CD4-positive, alpha-beta T cell treated with Interleukin-12 subunit alpha and Interleukin-12 subunit beta, for 1 hour (primary cell): ENCODE data around the gene MANF.

Experiments used
- DNase-seq: peaks from one replicate; pipeline ENCODE4 v3.0.0-alpha.2; 2020

MANF gene

DNA sequence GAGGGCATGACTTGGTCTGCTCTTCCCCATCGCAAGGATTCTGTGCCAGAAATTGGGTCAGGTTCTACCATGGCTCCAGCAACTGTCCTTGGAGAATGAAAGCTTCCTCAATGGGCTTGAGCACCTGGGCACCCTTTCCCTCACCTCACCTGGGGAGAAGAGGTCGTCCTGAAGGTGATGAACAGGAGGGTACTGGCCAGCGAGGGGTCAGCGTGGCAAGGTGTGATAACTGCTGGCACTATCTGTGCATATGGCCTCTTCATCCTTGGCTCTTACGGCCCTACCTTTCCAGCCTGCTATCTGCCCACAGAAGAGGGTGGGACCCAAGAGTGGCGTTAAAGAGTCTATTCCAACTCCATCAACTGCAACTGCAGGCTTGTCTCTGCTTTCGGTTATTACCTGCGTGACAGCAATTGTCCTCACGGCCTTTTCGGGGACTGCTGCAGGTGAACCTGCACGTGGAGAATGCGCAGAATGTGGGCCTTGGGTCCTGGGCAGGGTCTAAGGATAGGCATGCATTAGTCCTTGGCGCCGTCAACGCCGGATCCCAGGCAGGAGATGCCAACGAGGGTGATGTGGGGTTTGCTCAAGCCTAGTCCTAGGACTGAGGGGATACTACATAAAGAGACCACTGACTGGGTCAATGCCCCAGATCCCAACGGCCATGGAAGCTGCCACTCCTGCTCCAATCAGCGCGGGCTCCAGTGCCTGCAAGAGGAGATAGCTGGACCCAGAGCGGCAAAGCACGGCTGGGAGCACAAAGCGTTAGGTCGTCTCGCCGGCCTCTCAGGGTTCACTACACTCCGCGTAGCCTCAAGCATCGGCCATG is 5.4 kb downstream of the MANF start:
- DNase-seq, result no peak

- peak; percentile 98 for DNase-seq
Measured at GRCh38 chr3:51391075-51391565, 6.0 kb downstream of the MANF start, which contains the start of gene RBM15B. TSS of gene RBM15B (plus strand) at chr3:51391285. CDS start at chr3:51391400, 115 bp downstream.

GRCh38 chr3:51391566-51392354 is 6.7 kb downstream of the MANF start:
- peak; percentile 62 for DNase-seq

DNA sequence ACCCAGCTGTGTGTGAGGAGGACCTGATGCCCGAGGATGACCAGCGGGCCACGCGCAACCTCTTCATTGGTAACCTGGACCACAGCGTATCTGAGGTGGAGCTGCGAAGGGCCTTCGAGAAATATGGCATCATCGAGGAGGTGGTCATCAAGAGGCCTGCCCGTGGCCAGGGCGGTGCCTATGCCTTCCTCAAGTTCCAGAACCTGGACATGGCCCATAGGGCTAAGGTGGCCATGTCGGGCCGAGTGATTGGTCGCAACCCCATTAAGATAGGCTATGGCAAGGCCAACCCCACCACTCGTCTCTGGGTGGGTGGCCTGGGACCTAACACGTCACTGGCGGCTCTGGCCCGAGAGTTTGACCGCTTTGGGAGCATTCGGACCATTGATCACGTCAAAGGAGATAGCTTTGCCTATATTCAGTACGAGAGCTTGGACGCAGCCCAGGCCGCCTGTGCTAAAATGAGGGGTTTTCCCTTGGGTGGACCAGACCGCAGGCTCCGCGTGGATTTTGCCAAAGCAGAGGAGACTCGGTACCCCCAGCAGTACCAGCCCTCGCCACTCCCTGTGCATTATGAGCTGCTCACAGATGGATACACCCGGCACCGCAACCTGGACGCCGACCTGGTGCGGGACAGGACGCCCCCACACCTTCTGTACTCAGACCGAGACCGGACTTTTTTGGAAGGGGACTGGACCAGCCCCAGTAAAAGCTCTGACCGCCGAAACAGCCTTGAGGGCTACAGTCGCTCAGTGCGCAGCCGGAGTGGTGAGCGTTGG is 7.5 kb downstream of the MANF start:
- DNase-seq, result no peak

DNA sequence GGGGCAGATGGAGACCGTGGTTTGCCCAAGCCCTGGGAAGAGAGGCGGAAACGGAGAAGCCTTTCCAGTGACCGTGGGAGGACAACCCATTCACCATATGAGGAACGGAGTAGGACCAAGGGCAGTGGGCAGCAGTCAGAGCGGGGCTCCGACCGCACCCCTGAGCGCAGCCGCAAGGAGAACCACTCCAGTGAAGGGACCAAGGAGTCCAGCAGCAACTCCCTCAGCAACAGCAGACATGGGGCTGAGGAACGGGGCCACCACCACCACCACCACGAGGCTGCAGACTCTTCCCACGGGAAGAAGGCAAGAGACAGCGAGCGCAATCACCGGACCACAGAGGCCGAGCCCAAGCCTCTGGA is 8.0 kb downstream of the MANF start:
- no peak for DNase-seq

DNA sequence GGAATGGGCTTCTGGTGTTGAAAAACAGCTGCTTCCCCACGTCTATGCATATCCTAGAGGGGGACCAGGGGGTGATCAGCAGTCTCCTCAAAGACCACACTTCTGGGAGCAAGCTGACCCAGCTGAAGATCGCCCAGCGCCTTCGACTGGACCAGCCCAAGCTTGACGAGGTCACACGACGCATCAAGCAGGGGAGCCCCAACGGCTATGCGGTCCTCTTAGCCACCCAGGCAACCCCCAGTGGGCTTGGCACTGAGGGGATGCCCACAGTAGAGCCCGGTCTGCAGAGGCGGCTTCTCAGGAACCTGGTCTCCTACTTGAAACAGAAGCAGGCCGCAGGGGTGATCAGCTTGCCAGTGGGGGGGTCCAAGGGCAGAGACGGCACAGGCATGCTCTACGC is 8.5 kb downstream of the MANF start:
- no peak for DNase-seq

DNA sequence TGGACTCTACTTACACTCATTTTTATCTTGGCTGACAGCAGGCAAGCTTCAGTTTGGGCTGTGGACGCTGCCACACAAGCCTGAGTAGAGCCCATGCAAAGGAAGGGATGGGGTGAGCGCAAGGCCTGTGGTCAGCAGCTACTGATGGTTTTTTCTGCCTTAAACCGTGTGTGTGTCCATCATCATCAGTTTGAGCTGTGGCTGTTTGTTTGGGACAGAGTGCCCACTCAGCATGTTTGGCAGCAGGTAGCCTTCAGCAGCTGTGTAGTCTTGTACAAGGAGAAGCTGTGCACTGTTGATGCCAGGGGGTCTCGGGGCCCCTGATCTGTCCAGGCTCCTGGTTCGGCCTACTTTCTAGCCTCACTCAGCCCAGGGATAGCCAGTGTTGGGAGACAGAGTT is 9.4 kb downstream of the MANF start:
- DNase-seq, result no peak

GRCh38 chr3:51395493-51396213 is 10.6 kb downstream of the MANF start:
- DNase-seq, result no peak

DNA sequence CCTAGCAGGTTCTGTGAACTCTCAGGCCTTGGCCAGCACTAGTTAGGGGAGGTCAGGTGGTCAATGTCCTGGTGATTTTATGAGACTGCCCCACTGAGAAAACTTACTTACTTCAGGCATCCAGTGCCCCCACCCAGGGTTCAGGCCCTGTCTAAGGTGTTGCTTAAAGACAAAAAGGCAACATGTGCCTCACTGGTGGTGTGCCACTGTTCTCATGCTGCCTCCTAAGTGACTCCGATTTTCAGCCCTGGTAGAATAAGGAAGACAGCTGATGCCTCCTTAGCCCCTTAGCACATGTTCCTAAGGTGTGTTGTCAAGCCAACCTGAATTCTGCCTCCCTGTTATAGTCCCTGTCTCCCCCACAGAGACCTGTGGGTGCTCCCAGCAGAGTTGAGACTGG is 11.3 kb downstream of the MANF start:
- no peak for DNase-seq

- no peak for DNase-seq
Measured at GRCh38 chr3:51397392-51397791, 12.3 kb downstream of the MANF start.

GRCh38 chr3:51398595-51399310 is 13.7 kb downstream of the MANF start:
- DNase-seq, result no peak

- DNase-seq, result no peak
Measured at GRCh38 chr3:51400166-51400565, 15.1 kb downstream of the MANF start.

- no peak for DNase-seq
Measured at GRCh38 chr3:51401735-51402134, 16.6 kb downstream of the MANF start.

- DNase-seq, result no peak
Measured at GRCh38 chr3:51403675-51404074, 18.6 kb downstream of the MANF start.

DNA sequence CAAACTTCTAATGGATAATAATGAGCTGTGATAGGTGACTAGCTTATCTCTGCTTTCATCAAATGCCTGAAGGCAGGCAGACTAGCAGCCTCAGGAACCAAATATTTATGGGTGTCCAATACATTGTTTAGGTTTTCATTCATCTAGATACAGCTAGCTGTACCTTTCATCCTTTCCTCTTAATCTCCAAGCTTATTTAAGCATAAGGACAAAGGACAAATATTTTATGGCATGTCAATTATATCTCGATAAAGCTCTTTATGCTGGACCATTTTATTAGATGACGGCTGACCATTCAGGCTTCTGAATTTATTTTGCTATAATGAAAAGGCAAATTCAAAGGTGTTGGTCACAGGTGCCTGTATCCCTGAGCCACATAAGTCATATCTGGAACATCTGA is 22.9 kb downstream of the MANF start:
- DNase-seq, result no peak

GRCh38 chr3:51408813-51409212 is 23.7 kb downstream of the MANF start:
- DNase-seq, result no peak

DNA sequence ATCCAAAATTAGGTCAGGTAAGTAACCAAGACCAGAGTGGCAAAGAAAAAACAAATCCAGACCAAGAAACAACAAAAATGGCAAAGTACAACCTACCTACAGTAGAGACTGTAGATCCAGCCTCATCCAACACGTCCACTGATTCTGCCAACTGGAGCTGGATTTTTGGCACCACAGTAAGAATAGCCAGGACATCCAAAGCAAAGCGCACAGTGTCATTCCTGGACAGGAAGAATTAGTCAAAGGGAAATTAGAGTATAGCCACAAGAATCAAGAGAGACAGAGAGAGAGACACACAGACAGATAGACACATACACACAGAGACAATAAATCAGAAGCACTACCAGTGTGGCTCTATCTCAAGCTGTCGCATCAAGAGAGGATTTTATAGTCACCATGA is 37.1 kb downstream of the MANF start:
- no peak for DNase-seq

- no peak for DNase-seq
Measured at GRCh38 chr3:51426921-51427320, 41.8 kb downstream of the MANF start.

DNA sequence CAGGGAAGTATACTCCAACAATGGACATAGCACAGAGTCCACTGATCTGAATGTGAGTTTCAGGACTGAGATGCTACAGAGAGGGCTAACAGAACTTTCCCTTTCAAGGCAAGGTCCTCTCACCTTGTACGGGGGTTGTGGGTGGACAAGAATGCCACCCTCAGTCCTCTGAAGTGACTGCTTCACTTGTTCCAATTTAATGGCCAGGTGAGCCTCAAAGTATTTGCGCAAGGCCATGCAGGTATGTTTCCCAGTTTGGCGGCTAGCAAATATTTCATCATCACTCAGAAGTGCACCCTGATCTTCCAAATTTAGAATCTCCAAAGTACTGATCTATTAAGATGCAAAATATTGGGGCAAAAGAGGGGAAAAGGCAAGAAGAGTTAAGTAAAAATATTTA is 44.0 kb downstream of the MANF start:
- no peak for DNase-seq

GRCh38 chr3:51434110-51434509 is 49.0 kb downstream of the MANF start:
- DNase-seq, result no peak

DNA sequence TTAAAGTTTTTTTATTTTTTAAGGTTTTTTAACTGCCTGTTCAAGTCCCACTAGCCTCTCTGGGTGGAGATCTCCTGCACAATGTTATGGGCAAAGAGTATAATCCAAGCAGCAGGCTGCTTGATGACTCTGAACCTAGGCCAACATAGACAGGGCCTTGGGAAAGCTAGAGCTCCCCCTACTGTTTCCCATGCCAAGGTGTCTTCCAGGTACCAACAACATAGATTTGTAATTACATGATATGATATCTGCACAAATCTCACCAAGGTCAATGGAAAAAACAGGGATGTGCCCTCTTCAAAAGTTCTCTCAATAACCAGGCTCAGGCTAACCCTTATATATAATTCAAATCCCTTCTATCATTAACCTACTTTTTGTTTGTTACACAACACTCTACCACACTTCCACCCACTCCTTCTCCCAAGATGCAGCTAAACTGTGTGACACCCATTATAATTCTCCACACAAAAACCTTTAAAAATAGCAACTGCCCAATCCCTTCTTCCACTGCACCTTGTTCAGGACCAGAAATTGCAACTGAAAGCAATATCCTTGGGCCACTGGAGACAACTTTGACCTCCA is 49.7 kb downstream of the MANF start:
- peak; percentile 65 for DNase-seq
